Activated CD4-positive, CD25-positive, alpha-beta regulatory T cell treated with anti-CD3 and anti-CD28 coated beads, Interleukin-2, amount 50 U/mL, for 72 hours (primary cell): ENCODE data around the gene AIG1.
"Not testable (repeated sequence)": the region's sequence is repeated elsewhere in the genome, so short reads cannot be mapped to it uniquely, and the experiment has no call there.

Experiments used
- DNase-seq: peaks from one replicate; pipeline ENCODE4 v3.0.0; 2021

Gene AIG1

GRCh38 chr6:143293523-143293922, 232.8 kb downstream of the AIG1 start:
- DNase-seq: no peak

- no peak for DNase-seq
These were observed 233.7 kb downstream of the AIG1 start for GRCh38 chr6:143294265-143294860.

- DNase-seq: no peak
These were observed 235.2 kb downstream of the AIG1 start for GRCh38 chr6:143295932-143296331.

- no peak for DNase-seq
These were observed 237.4 kb downstream of the AIG1 start for GRCh38 chr6:143298071-143298470.

GRCh38 chr6:143299253-143300166, 238.8 kb downstream of the AIG1 start:
- DNase-seq: no peak

- no peak for DNase-seq
These were observed 240.5 kb downstream of the AIG1 start for GRCh38 chr6:143301188-143301587.

GRCh38 chr6:143307760-143308159, 247.1 kb downstream of the AIG1 start:
- DNase-seq: not testable (repeated sequence)

GRCh38 chr6:143313163-143313562, 252.5 kb downstream of the AIG1 start:
- no peak for DNase-seq

GRCh38 chr6:143321491-143322086, 260.9 kb downstream of the AIG1 start:
- no peak for DNase-seq

- no peak for DNase-seq
These were observed 261.7 kb downstream of the AIG1 start for GRCh38 chr6:143322386-143322785.

- no peak for DNase-seq
These were observed 263.2 kb downstream of the AIG1 start for GRCh38 chr6:143323729-143324470.

GRCh38 chr6:143325379-143326140, 264.9 kb downstream of the AIG1 start:
- DNase-seq: no peak

- DNase-seq: no peak
These were observed 268.2 kb downstream of the AIG1 start for GRCh38 chr6:143328876-143329275.

GRCh38 chr6:143329323-143329722, 268.6 kb downstream of the AIG1 start:
- DNase-seq: no peak

- no peak for DNase-seq
These were observed 270.7 kb downstream of the AIG1 start for GRCh38 chr6:143331362-143331761.

GRCh38 chr6:143332153-143332845, 271.6 kb downstream of the AIG1 start:
- no peak for DNase-seq

GRCh38 chr6:143333081-143333480, 272.4 kb downstream of the AIG1 start:
- DNase-seq: no peak

- no peak for DNase-seq
These were observed 273.2 kb downstream of the AIG1 start for GRCh38 chr6:143333749-143334520.

- no peak for DNase-seq
These were observed 275.2 kb downstream of the AIG1 start for GRCh38 chr6:143335865-143336264.

GRCh38 chr6:143336446-143337152, 275.9 kb downstream of the AIG1 start:
- no peak for DNase-seq
